ENCODE data around the gene ITIH3. TPM values are rescaled to one million over a fixed set of nuclear protein-coding genes. Genes with fewer than 3 reads are reported as not detected.

ITIH3 gene
- total RNA-seq, 1 experiment from 2014 or later, result not detected

DNA sequence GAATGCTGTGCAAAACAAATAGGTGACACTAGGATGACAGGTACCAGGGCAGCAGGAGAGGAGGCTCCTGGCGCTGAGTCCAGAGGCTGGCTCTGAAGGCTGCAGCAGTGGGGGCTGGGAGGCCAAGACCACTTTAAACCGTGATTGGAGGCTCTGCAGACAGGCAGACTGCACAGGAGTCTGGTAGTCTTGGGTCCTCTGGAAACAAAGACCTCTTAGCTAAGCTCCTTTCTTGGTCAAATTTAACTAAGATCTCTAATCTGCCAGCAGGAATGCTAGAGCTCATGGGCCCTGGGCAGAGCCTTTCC is 44.6 kb downstream of the ITIH3 start:
- Histone ChIP-seq H2BK15ac (ENCODE audit: low read depth, low read length) (no peak overlapping the region), H4K91ac (ENCODE audit: insufficient read length, low read depth, low read length) (no peak overlapping the region), H3K4ac (ENCODE audit: low read depth, low read length) (no peak overlapping the region), H3K23ac (ENCODE audit: insufficient read length, low read depth, low read length) (no peak overlapping the region), H4K5ac (ENCODE audit: insufficient read length, low read depth, low read length) (no peak overlapping the region), H3K9me3 (ENCODE audit: control insufficient read depth, low read depth, low read length) (no peaks in the 10 kb centered on the region), H3K23me2 (ENCODE audit: insufficient read length, low read depth, low read length, poor library complexity, severe bottlenecking) (no peaks in the 10 kb centered on the region), H4K8ac (replicated peaks; ENCODE audit: insufficient read length, low read depth, low read length) (no peak overlapping the region), H2BK120ac (ENCODE audit: low read depth, low read length, poor library complexity, severe bottlenecking) (no peak overlapping the region), H3K4me1 (ENCODE audit: insufficient read depth, low read length) (no peaks in the 10 kb centered on the region), H2AFZ (ENCODE audit: low read length) (no peak overlapping the region), H2BK12ac (ENCODE audit: insufficient read length, low read depth, low read length) (no peak overlapping the region), H3K79me2 (ENCODE audit: insufficient read depth, low read length) (no peaks in the 10 kb centered on the region), H3T11ph (ENCODE audit: low read length) (no peak overlapping the region), H2BK20ac (ENCODE audit: low read depth, low read length, poor library complexity, severe bottlenecking) (no peak overlapping the region), H3K79me1 (ENCODE audit: insufficient read depth, low read depth, low read length, poor library complexity, severe bottlenecking) (no peaks in the 10 kb centered on the region), H3K4me2 (ENCODE audit: insufficient read depth, insufficient read length, low read length) (no peak overlapping the region), H2BK5ac (ENCODE audit: insufficient read length, low read length) (no peak overlapping the region), H3K27me3 (ENCODE audit: insufficient read depth, low read length) (no peaks in the 10 kb centered on the region), H2AK5ac (ENCODE audit: insufficient read length, low read length) (no peak overlapping the region), H4K20me1 (ENCODE audit: control insufficient read depth, insufficient read depth, insufficient read length) (no peaks in the 10 kb centered on the region), H3K9ac (ENCODE audit: extremely low read depth, insufficient read length, low read length) (no peak overlapping the region), H3K14ac (ENCODE audit: insufficient read depth, low read length) (no peak overlapping the region), H3K56ac (ENCODE audit: insufficient read length, low read depth, low read length) (no peak overlapping the region), H3K18ac (ENCODE audit: insufficient read length, low read depth, low read length) (no peak overlapping the region), H3K27ac (ENCODE audit: insufficient read length, low read depth, low read length) (no peak overlapping the region)
- no peak for DNase-seq
- whole genome bisulfite sequencing (ENCODE audit: extremely low coverage, insufficient read length, low lambda C conversion rate), result no CpG with 5 or more reads among the region's 2 CpGs
- Mint-ChIP-seq H3K27ac (no peak overlapping the region), H3K36me3 (ENCODE audit: insufficient read depth in 1 of 3, low read depth in 3 of 3) (peaks cover 0 to 12% (median 3%) of the 10 kb centered on the region in 3 experiments; a peak in 6 of 7 replicates), H3K9me3 (no peaks in the 10 kb centered on the region), H3K4me1 (peaks cover 6 to 20% of the 10 kb centered on the region in 2 experiments), H3K4me3 (no peak overlapping the region), H3K27me3 (ENCODE audit: low read depth) (no peaks in the 10 kb centered on the region)
- TF ChIP-seq, protein P1, sequence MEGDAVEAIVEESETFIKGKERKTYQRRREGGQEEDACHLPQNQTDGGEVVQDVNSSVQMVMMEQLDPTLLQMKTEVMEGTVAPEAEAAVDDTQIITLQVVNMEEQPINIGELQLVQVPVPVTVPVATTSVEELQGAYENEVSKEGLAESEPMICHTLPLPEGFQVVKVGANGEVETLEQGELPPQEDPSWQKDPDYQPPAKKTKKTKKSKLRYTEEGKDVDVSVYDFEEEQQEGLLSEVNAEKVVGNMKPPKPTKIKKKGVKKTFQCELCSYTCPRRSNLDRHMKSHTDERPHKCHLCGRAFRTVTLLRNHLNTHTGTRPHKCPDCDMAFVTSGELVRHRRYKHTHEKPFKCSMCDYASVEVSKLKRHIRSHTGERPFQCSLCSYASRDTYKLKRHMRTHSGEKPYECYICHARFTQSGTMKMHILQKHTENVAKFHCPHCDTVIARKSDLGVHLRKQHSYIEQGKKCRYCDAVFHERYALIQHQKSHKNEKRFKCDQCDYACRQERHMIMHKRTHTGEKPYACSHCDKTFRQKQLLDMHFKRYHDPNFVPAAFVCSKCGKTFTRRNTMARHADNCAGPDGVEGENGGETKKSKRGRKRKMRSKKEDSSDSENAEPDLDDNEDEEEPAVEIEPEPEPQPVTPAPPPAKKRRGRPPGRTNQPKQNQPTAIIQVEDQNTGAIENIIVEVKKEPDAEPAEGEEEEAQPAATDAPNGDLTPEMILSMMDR (conservative IDR thresholded peaks at IDR 0.05), result no peak

All from H9 (cell line).